Kidney (tissue), 14 donors: Measurements from ENCODE around the gene KCTD12. TPM values are rescaled to one million over a fixed set of nuclear protein-coding genes. Genes with fewer than 3 reads are reported as not detected.
"Not testable (repeated sequence)": the region's sequence is repeated elsewhere in the genome, so short reads cannot be mapped to it uniquely, and the experiment has no call there.

Experiments
- DNase-seq, 5 donors: peaks; one replicate each; pipeline ENCODE4 v3.0.0-alpha.2; 2013 to 2020
- FAIRE-seq: peaks from 2 replicates; lab custom pipeline; 2012; peaks lifted over from hg19 to GRCh38; lab: Jason Lieb, UNC
- H3K27ac ChIP-seq, 2 donors: one replicate each; pipeline ENCODE4 v1.7.0; 2013; ENCODE audit warnings: low read depth in 2 of 2, low read length in 2 of 2, inconsistent platforms in 1 of 2
- H3K27me3 ChIP-seq: one replicate; pipeline ENCODE4 v1.7.1; 2013; ENCODE audit warnings: low read length, inconsistent platforms; ENCODE audit not compliant: control insufficient read depth, insufficient read depth
- H3K36me3 ChIP-seq, 3 donors: one replicate each; pipeline versions ENCODE4 v1.7.0 to v1.7.1; 2013; ENCODE audit warnings: low read length in 3 of 3, control low read depth in 1 of 3, inconsistent platforms in 1 of 3; ENCODE audit not compliant: insufficient read depth in 3 of 3, control insufficient read depth in 2 of 3
- H3K4me1 ChIP-seq, 3 donors: one replicate each; pipeline versions ENCODE4 v1.7.0 to v1.7.1; 2013; ENCODE audit warnings: low read length in 3 of 3, inconsistent platforms in 1 of 3, low read depth in 1 of 3; ENCODE audit not compliant: control insufficient read depth in 2 of 3, insufficient read depth in 2 of 3
- H3K4me3 ChIP-seq, 3 donors: one replicate each; pipeline versions ENCODE4 v1.7.0 to v1.8.1; 2013; ENCODE audit warnings: low read length in 3 of 3, control low read depth in 1 of 3, inconsistent platforms in 1 of 3
- H3K9ac ChIP-seq, 3 donors: one replicate each; pipeline versions ENCODE4 v1.7.0 to v1.7.1; 2013; ENCODE audit warnings: low read length in 3 of 3, control low read depth in 1 of 3, inconsistent platforms in 1 of 3
- H3K9me3 ChIP-seq, 3 donors: one replicate each; pipeline versions ENCODE4 v1.7.0 to v1.7.1; 2013; ENCODE audit warnings: low read length in 3 of 3, control low read depth in 1 of 3, inconsistent platforms in 1 of 3; ENCODE audit not compliant: control insufficient read depth in 2 of 3, insufficient read depth in 1 of 3
- CTCF ChIP-seq: IDR thresholded peaks from 3 replicates; pipeline ENCODE4 v1.5.1; 2012; ENCODE audit warnings: mild to moderate bottlenecking, moderate library complexity, borderline replicate concordance; ENCODE audit not compliant: insufficient read depth; ENCODE audit errors: extremely low read depth
- intact Hi-C: fragments of 100-400 bp; cut with DNase I; formaldehyde crosslinking; loops from one replicate; pipeline ENCODE4 v1.11.1; 2022
- polyA plus RNA-seq: library from polyadenylated mRNA; stranded (reverse); fragments of 350-450 nt; fragmentation: Illumina TruSeq; extraction: RNeasy Lipid Tissue Mini Kit (QIAGEN cat#74804); gene quantifications from one replicate; pipeline ENCODE4 v1.2.3, GENCODE V29; 2014; ENCODE audit warnings: low read depth, low replicate concordance; ENCODE audit not compliant: insufficient read depth
- total RNA-seq: library from RNA; stranded (reverse); fragmentation: NEBNext Ultra II Directional; extraction: Animal tissue kit (Norgen Biotek cat#: 25700); gene quantifications from one replicate; pipeline ENCODE4 v1.2.1, GENCODE V29; 2021
- donor health status: control.
- donor health status: control.
- donor health status: control.
- donor health status: control.
- donor health status: control.
- donor health status: DM: yes; HTN: yes; CAD: no.
- donor health status: Normal renal cell carcinoma (clear cell type).

Gene KCTD12
- total and polyA plus RNA-seq, 2 donors from 2014 or later, result 18.0 to 132 TPM

GRCh38 chr13:76927955-76928354 lies 41.8 kb upstream of the KCTD12 start:
- peaks cover 0 to 12% (median 0%) of the 10 kb centered on the region in 3 donors for H3K9me3 ChIP-seq
- H3K4me1 ChIP-seq, result no peaks in the 10 kb centered on the region
- TF ChIP-seq CTCF, result no peak
- H3K27me3 ChIP-seq, result no peaks in the 10 kb centered on the region
- H3K4me3 ChIP-seq, result no peak overlapping the region
- FAIRE-seq (no peak), DNase-seq (no peak)
- H3K9ac ChIP-seq, result no peak overlapping the region
- no peak overlapping the region for H3K27ac ChIP-seq
- intact Hi-C loops, result no loop called here
- no peaks in the 10 kb centered on the region for H3K36me3 ChIP-seq

- no peak for DNase-seq
- no peak overlapping the region for H3K27ac ChIP-seq
- no peaks in the 10 kb centered on the region for H3K9me3 ChIP-seq
- no peaks in the 10 kb centered on the region for H3K36me3 ChIP-seq
- H3K4me1 ChIP-seq, result no peaks in the 10 kb centered on the region
- FAIRE-seq, result no peak
- H3K4me3 ChIP-seq, result no peak overlapping the region
- TF ChIP-seq CTCF, result no peak
- no peaks in the 10 kb centered on the region for H3K27me3 ChIP-seq
- intact Hi-C loops, result no loop called here
- no peak overlapping the region for H3K9ac ChIP-seq
Observed at GRCh38 chr13:76925115-76925514, 38.9 kb upstream of the KCTD12 start.

- no peak overlapping the region for H3K4me3 ChIP-seq
- intact Hi-C loops, result no loop called here
- no peak for TF ChIP-seq CTCF
- H3K4me1 ChIP-seq, result no peaks in the 10 kb centered on the region
- H3K27me3 ChIP-seq, result no peaks in the 10 kb centered on the region
- FAIRE-seq (no peak), DNase-seq (no peak)
- no peak overlapping the region for H3K9ac ChIP-seq
- no peaks in the 10 kb centered on the region for H3K9me3 ChIP-seq
- no peaks in the 10 kb centered on the region for H3K36me3 ChIP-seq
- H3K27ac ChIP-seq, result no peak overlapping the region
Observed at GRCh38 chr13:76921516-76921915, 35.3 kb upstream of the KCTD12 start.

GRCh38 chr13:76917755-76918481 lies 31.7 kb upstream of the KCTD12 start:
- FAIRE-seq, H3K9ac ChIP-seq, intact Hi-C loops, H3K4me3 ChIP-seq, H3K27me3 ChIP-seq, H3K4me1 ChIP-seq, H3K9me3 ChIP-seq, H3K27ac ChIP-seq, H3K36me3 ChIP-seq: not testable (repeated sequence)
- peak in 1 of 5 donors; percentile 63 for DNase-seq
